Measurements from ENCODE around the gene SLC1A2. TPM values are rescaled to one million over a fixed set of nuclear protein-coding genes. Genes with fewer than 3 reads are reported as not detected.

SLC1A2 gene
- total and polyA plus RNA-seq, 2 donors (not counting 3 experiments of a cell fraction or from before 2014, with no cell fraction given): not detected

- H3K4me2 ChIP-seq (ENCODE audit: insufficient read depth, low read length): no peak overlapping the region
- dilution Hi-C loops (cut with MboI; ENCODE audit: extremely low pct_ligation_motif_present, low sequenced_read_pairs): no loop called here
- H3K9me1 ChIP-seq (replicated peaks; ENCODE audit: control insufficient read depth, extremely low read depth, insufficient read depth, low read length): no peaks in the 10 kb centered on the region
- H3K36me3 ChIP-seq (ENCODE audit: control insufficient read depth in 2 of 2, extremely low read depth in 1 of 2, insufficient read depth in 2 of 2, low read length in 2 of 2): no peaks in the 10 kb centered on the region
- peaks cover 2% of the 10 kb centered on the region in 2 experiments for H3K27me3 ChIP-seq (ENCODE audit: control insufficient read depth in 2 of 2, insufficient read depth in 2 of 2, low read length in 2 of 2)
- no peaks in the 10 kb centered on the region for H3K9me3 ChIP-seq (replicated peaks; ENCODE audit: control insufficient read depth, insufficient read depth, low read length)
- no peaks in the 10 kb centered on the region for H4K20me1 ChIP-seq (replicated peaks; ENCODE audit: control insufficient read depth, extremely low read depth, insufficient read depth, low read length)
- no peak overlapping the region for H2AFZ ChIP-seq (ENCODE audit: low read depth, low read length)
- no peaks in the 10 kb centered on the region for H3K4me1 ChIP-seq (ENCODE audit: control insufficient read depth, extremely low read depth, insufficient read depth, low read length)
- no peak overlapping the region for H3K9ac ChIP-seq (replicated peaks; ENCODE audit: extremely low read depth, insufficient read depth, low read length)
- H3K79me2 ChIP-seq (ENCODE audit: control insufficient read depth, insufficient read depth, low read length): no peaks in the 10 kb centered on the region
- no TSS peak for BruUV-seq (replicated peaks)
- H3K27ac ChIP-seq (ENCODE audit: insufficient read depth, low read depth, low read length): no peak overlapping the region
- CTCF ChIA-PET: no interaction called here
- POLR2A ChIA-PET: no interaction called here
- H3K4me3 ChIP-seq (replicated peaks in 1 of 3; ENCODE audit: insufficient read depth in 1 of 3, low read depth in 1 of 3, low read length in 3 of 3): no peak overlapping the region
- TF ChIP-seq POLR2A (IDR thresholded peaks at IDR 0.05; ENCODE audit: low read depth, low read length) (no peak), MAX (IDR thresholded peaks at IDR 0.05; ENCODE audit: insufficient read depth, insufficient read length) (no peak), GATA2 (IDR thresholded peaks at IDR 0.05; ENCODE audit: insufficient read depth, insufficient read length, low read depth, low read length) (no peak), FOS (IDR thresholded peaks at IDR 0.05; ENCODE audit: borderline replicate concordance, insufficient read depth, low read length) (no peak), EZH2 (IDR thresholded peaks at IDR 0.05; ENCODE audit: borderline replicate concordance, low read depth, low read length, severe bottlenecking) (no peak), CTCF (IDR thresholded peaks at IDR 0.05; ENCODE audit: extremely low read depth in 1 of 2, insufficient read depth in 1 of 2, low read depth in 1 of 2, low read length in 2 of 2) (no peak), JUN (IDR thresholded peaks at IDR 0.05; ENCODE audit: borderline replicate concordance, insufficient read depth, insufficient read length, low read depth) (no peak), MYC (IDR thresholded peaks at IDR 0.05; ENCODE audit: low read depth, low read length) (no peak), POLR2AphosphoS5 (IDR thresholded peaks at IDR 0.05; ENCODE audit: insufficient read depth, low read depth, low read length) (no peak)
- FAIRE-seq (no peak), DNase-seq (ENCODE audit: low read depth, low spot score) (no peak)
- intact Hi-C loops (cut with micrococcal nuclease): no loop called here
These were observed 35.0 kb upstream of the SLC1A2 start for GRCh38 chr11:35454362-35454761.

All from endothelial cell of umbilical vein (primary cell).